Rectal smooth muscle tissue (tissue), 1 donor: ENCODE measurements around the gene NYAP2.

Experiments used
- H3K27ac ChIP-seq: one replicate; pipeline ENCODE4 v1.7.0; 2013; ENCODE audit warnings: low read depth, low read length, inconsistent platforms
- H3K27me3 ChIP-seq: one replicate; pipeline ENCODE4 v1.7.0; 2013; ENCODE audit warnings: low read length; ENCODE audit not compliant: control insufficient read depth, insufficient read depth
- H3K36me3 ChIP-seq: one replicate; pipeline ENCODE4 v1.7.0; 2013; ENCODE audit warnings: low read length; ENCODE audit not compliant: control insufficient read depth, insufficient read depth
- H3K4me1 ChIP-seq: one replicate; pipeline ENCODE4 v1.7.0; 2013; ENCODE audit warnings: low read length; ENCODE audit not compliant: control insufficient read depth, insufficient read depth
- H3K4me3 ChIP-seq: one replicate; pipeline ENCODE4 v1.7.0; 2013; ENCODE audit warnings: low read length
- H3K9ac ChIP-seq: one replicate; pipeline ENCODE4 v1.7.0; 2013; ENCODE audit warnings: low read length

NYAP2 gene

GRCh38 chr2:225660262-225661131 lies 261.0 kb downstream of the NYAP2 start:
- Histone ChIP-seq H3K9ac (no peak overlapping the region), H3K36me3 (no peaks in the 10 kb centered on the region), H3K4me3 (no peak overlapping the region), H3K27ac (no peak overlapping the region), H3K27me3 (no peaks in the 10 kb centered on the region), H3K4me1 (no peaks in the 10 kb centered on the region)

DNA sequence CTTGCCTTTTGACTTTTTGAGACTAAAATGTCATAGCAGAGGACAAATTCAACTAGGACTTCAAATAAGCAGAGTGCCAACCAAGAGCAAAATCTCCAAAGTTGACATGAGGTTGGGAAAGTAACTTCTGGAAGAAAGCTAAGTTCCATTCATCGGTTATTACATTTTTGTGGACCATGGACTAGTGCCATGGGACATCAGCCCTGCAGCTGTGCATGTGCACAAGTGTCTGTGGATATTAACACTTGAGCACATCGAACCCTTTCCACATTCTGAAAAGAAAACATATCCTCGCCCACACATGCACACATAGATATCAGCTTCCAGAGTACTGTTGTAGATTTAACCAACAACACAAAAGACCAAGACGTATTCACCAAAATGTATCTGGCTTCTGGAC lies 262.6 kb downstream of the NYAP2 start:
- no peak overlapping the region for H3K27ac ChIP-seq
- no peaks in the 10 kb centered on the region for H3K27me3 ChIP-seq
- H3K4me3 ChIP-seq: no peak overlapping the region
- H3K4me1 ChIP-seq: no peaks in the 10 kb centered on the region
- H3K36me3 ChIP-seq: no peaks in the 10 kb centered on the region
- no peak overlapping the region for H3K9ac ChIP-seq

- Histone ChIP-seq H3K4me1 (no peaks in the 10 kb centered on the region), H3K36me3 (no peaks in the 10 kb centered on the region), H3K9ac (no peak overlapping the region), H3K27ac (no peak overlapping the region), H3K27me3 (no peaks in the 10 kb centered on the region), H3K4me3 (no peak overlapping the region)
Measured at GRCh38 chr2:225667445-225667844, 267.9 kb downstream of the NYAP2 start.

DNA sequence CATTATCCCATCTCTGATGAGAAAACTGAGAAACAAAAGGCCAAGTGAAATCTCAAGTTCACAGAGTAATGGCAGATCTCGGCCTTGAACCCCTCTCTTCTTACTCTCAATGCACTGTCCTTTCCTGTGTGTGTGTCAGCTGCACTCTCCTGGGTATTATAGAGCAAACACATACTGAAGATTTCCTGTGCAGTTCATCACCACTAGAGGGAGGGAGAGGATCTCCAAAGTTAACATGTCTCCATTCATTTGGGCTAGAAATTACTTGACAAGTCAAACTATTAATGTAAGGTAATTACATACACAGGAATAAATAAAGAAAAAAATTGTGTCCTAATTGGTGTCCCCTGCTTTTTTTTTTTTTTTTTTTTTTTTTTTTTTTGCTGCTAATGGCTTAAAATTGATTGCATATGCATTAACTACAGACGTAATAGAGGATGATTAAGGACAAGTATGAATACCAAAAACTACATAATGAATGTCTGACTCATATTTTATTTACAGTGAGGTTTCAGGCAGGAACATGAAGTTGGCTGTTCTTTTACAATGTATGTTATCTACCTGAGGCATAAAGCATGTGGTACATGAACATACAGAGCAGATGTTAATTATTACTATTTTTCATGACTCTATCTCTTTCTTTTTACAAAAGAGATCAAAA lies 269.2 kb downstream of the NYAP2 start:
- Histone ChIP-seq H3K4me1 (no peaks in the 10 kb centered on the region), H3K27me3 (no peaks in the 10 kb centered on the region), H3K9ac (no peak overlapping the region), H3K27ac (no peak overlapping the region), H3K36me3 (no peaks in the 10 kb centered on the region), H3K4me3 (no peak overlapping the region)

- peak overlapping the region; percentile 18 for H3K27ac ChIP-seq
- no peaks in the 10 kb centered on the region for H3K4me1 ChIP-seq
- H3K9ac ChIP-seq: no peak overlapping the region
- H3K27me3 ChIP-seq: no peaks in the 10 kb centered on the region
- H3K4me3 ChIP-seq: no peak overlapping the region
- no peaks in the 10 kb centered on the region for H3K36me3 ChIP-seq
Measured at GRCh38 chr2:225670111-225670974, 270.8 kb downstream of the NYAP2 start.

DNA sequence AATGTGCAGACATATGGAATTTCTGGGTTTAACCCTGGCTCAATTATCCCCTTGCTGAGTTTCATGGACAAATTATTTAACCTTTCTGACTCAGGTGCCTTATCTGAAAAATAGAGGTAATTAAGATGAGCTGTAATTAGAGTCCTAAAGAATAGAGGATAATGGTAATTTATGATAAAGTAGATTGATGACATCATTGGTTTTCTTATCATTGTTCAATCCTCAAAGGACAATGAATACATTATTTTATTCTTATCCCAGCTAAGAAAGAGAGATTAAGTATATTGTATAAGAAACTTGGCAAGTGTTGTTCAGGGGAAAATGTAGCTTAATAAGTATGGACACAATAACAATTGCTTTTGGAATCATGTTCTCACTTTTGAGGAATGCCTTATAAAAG lies 279.3 kb downstream of the NYAP2 start:
- Histone ChIP-seq H3K36me3 (no peaks in the 10 kb centered on the region), H3K27ac (no peak overlapping the region), H3K27me3 (no peaks in the 10 kb centered on the region), H3K9ac (no peak overlapping the region), H3K4me3 (no peak overlapping the region), H3K4me1 (no peaks in the 10 kb centered on the region)

DNA sequence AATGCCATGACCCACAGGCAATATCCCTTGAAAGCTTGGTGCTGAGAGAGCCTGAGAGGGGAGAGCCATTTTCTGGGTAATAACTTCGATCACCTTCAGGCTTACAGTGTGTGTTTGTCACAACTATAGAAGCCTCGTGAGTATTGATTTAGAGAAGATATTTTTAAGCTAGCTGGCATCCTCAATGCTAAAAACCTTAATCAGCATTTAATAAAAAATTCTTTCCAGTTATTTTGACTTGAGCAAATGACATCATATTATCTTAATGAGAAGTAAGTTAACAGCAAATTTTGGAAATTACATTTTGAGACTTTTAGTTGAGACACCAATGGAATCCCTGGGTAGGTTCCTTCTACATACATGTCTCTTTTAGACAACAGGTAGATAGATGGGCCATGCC lies 283.7 kb downstream of the NYAP2 start:
- H3K27ac ChIP-seq: no peak overlapping the region
- H3K4me3 ChIP-seq: no peak overlapping the region
- no peaks in the 10 kb centered on the region for H3K27me3 ChIP-seq
- H3K36me3 ChIP-seq: no peaks in the 10 kb centered on the region
- no peak overlapping the region for H3K9ac ChIP-seq
- no peaks in the 10 kb centered on the region for H3K4me1 ChIP-seq

DNA sequence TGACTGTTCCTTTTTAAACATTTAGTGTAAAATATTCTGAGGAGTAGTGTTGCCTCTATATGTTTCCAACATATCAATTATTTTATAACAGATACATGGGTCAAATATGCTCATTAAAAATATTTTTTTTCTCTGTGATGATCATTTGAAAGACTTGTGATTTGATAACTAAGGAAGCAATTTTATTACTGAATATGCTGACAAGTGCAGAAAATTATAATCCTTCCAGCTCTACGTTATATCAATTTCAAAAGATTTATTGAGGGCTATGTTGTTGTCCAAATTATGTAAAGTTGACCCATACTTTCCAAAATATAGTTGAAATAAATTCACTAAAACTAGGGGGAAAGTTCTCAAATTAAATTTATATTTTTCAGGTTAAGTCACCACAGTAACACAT lies 290.6 kb downstream of the NYAP2 start:
- no peak overlapping the region for H3K27ac ChIP-seq
- H3K4me3 ChIP-seq: no peak overlapping the region
- no peak overlapping the region for H3K9ac ChIP-seq
- H3K36me3 ChIP-seq: no peaks in the 10 kb centered on the region
- no peaks in the 10 kb centered on the region for H3K27me3 ChIP-seq
- H3K4me1 ChIP-seq: no peaks in the 10 kb centered on the region

- no peaks in the 10 kb centered on the region for H3K4me1 ChIP-seq
- H3K27me3 ChIP-seq: no peaks in the 10 kb centered on the region
- H3K36me3 ChIP-seq: no peaks in the 10 kb centered on the region
- H3K9ac ChIP-seq: no peak overlapping the region
- H3K27ac ChIP-seq: no peak overlapping the region
- H3K4me3 ChIP-seq: no peak overlapping the region
Measured at GRCh38 chr2:225691711-225692110, 292.2 kb downstream of the NYAP2 start.

DNA sequence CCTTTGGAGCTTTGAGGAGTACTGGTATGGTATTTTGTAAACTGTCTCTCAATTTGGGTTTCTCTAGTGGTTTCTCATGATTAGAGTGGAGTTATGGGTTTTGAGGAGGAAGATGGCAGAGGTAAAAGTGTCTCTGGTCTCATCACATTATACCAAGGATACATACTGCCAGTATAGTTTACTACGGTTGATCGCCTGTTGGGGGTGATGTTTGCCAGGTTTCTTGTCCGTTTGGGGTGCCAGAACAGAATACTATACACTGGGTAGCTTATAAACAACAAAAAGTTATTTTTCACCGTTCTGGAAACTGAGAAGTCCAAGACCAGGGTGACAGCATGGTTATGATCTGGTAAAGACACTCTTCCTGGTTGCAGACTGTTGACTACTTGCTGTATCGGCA lies 293.7 kb downstream of the NYAP2 start:
- Histone ChIP-seq H3K9ac (no peak overlapping the region), H3K4me1 (no peaks in the 10 kb centered on the region), H3K36me3 (no peaks in the 10 kb centered on the region), H3K4me3 (no peak overlapping the region), H3K27ac (no peak overlapping the region), H3K27me3 (no peaks in the 10 kb centered on the region)

DNA sequence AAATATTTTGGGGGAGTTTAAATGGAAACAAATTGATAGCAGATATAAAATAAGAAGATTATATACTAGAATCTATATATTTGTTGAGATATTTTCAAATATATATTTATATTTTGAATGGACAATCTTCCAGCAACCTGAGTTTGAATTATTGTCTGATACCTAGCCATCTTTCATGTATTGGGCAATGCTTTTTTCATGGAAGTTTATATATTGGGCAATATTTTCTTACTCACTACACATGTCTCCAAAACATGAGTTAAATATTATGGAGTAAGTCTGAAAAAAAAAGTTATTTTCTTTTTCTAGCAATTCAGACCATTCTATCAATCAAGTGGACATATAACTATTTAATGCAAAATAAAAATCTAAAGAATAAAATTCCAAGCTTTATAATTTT lies 295.2 kb downstream of the NYAP2 start:
- H3K9ac ChIP-seq: no peak overlapping the region
- H3K4me1 ChIP-seq: no peaks in the 10 kb centered on the region
- no peaks in the 10 kb centered on the region for H3K27me3 ChIP-seq
- no peaks in the 10 kb centered on the region for H3K36me3 ChIP-seq
- no peak overlapping the region for H3K27ac ChIP-seq
- H3K4me3 ChIP-seq: no peak overlapping the region

DNA sequence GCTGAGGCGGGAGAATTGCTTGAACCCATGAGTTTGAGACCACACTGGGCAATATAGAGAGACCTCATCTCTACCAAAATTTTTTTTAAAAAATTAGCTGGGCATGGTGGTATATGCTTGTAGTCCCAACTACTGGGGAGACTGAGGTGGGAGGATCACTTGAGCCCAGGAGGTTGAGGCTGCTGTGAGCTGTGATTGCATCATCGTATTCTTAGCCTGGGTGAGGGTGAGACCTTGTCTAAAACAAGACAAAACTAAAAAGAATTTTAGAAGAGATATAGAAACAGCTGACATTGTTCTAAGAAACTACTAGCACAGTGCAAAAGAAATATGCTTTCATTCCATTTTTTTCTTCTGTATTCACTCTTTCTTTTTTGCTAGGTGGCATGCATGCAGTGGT lies 298.4 kb downstream of the NYAP2 start:
- Histone ChIP-seq H3K4me1 (no peaks in the 10 kb centered on the region), H3K27me3 (no peaks in the 10 kb centered on the region), H3K4me3 (no peak overlapping the region), H3K27ac (no peak overlapping the region), H3K9ac (no peak overlapping the region), H3K36me3 (no peaks in the 10 kb centered on the region)
